WTC11 (cell line): Measurements from ENCODE around the gene ZNF664. TPM values are rescaled to one million over a fixed set of nuclear protein-coding genes. Genes with fewer than 3 reads are reported as not detected.

ENCODE experiments used
- ATAC-seq: fragments of 200-7000 bp; cut with Tn5 transposase; 2 replicates; pipeline ENCODE4 v1.10.0; 2021; ENCODE audit warnings: mild to moderate bottlenecking, moderate library complexity
- CTCF ChIA-PET: fragments of 300-600 bp; sonication (Branson Sonifier 250); formaldehyde crosslinking; loops from one replicate; lab custom pipeline; 2021; ENCODE audit warnings: antibody characterized with exemption; lab: Charles Lee
- POLR2A ChIA-PET: fragments of 350-600 bp; sonication (Branson Sonifier 250); formaldehyde crosslinking; loops from one replicate; lab custom pipeline; 2021; ENCODE audit warnings: antibody characterized with exemption; lab: Charles Lee
- DNase-seq: peaks from one replicate; pipeline ENCODE4 v3.0.0; 2021; ENCODE audit warnings: low spot score
- H3K27ac Mint-ChIP-seq: 2 replicates; pipeline ENCODE4 v1.8.0; 2021; ENCODE audit warnings: mixed read lengths
- H3K27me3 Mint-ChIP-seq: 2 replicates; pipeline ENCODE4 v1.8.0; 2021; ENCODE audit warnings: low read depth, mild to moderate bottlenecking, moderate library complexity, mixed read lengths
- H3K36me3 Mint-ChIP-seq: 2 replicates; pipeline ENCODE4 v1.8.0; 2021; ENCODE audit warnings: mixed read lengths
- H3K4me1 Mint-ChIP-seq: 2 replicates; pipeline ENCODE4 v1.8.0; 2022; ENCODE audit warnings: mixed read lengths
- H3K4me3 Mint-ChIP-seq: 2 replicates; pipeline ENCODE4 v1.8.0; 2021; ENCODE audit warnings: mild to moderate bottlenecking, moderate library complexity, mixed read lengths
- H3K9me3 Mint-ChIP-seq: 2 replicates; pipeline ENCODE4 v1.8.0; 2021; ENCODE audit warnings: mixed read lengths
- CREM ChIP-seq: sonication (generic); formaldehyde crosslinking; IDR thresholded peaks from 2 replicates; pipeline ENCODE4 v1.8.1; 2022; ENCODE audit warnings: mild to moderate bottlenecking, missing genetic modification reagents, moderate library complexity
- NFE2L1 ChIP-seq: sonication (generic); formaldehyde crosslinking; IDR thresholded peaks from 2 replicates; pipeline ENCODE4 v1.8.1; 2023; ENCODE audit warnings: missing genetic modification reagents
- OVOL2 ChIP-seq: fragments of 250-450 bp; sonication (Bioruptor Pico); IDR thresholded peaks from 2 replicates; pipeline ENCODE4 v1.9.0; 2021; ENCODE audit warnings: mild to moderate bottlenecking, borderline replicate concordance
- TCF7 ChIP-seq: sonication (generic); formaldehyde crosslinking; IDR thresholded peaks from 2 replicates; pipeline ENCODE4 v1.8.0; 2022; ENCODE audit warnings: mild to moderate bottlenecking, low read depth, missing genetic modification reagents, moderate library complexity
- USF1 ChIP-seq: sonication (generic); formaldehyde crosslinking; IDR thresholded peaks from 2 replicates; pipeline ENCODE4 v1.8.0; 2022; ENCODE audit warnings: mild to moderate bottlenecking, missing genetic modification reagents
- ZBTB21 ChIP-seq: sonication (generic); formaldehyde crosslinking; IDR thresholded peaks from 2 replicates; pipeline ENCODE4 v1.8.1; 2023; ENCODE audit warnings: mild to moderate bottlenecking, missing genetic modification reagents, borderline replicate concordance
- ZBTB43 ChIP-seq: sonication (generic); formaldehyde crosslinking; IDR thresholded peaks from 2 replicates; pipeline ENCODE4 v1.8.1; 2023; ENCODE audit warnings: mild to moderate bottlenecking, missing genetic modification reagents
- ZNF138 ChIP-seq: sonication (generic); formaldehyde crosslinking; conservative IDR thresholded peaks from 2 replicates; pipeline ENCODE4 v1.8.1; 2022; ENCODE audit warnings: mild to moderate bottlenecking, moderate library complexity, missing genetic modification reagents
- ZNF232 ChIP-seq: sonication (generic); formaldehyde crosslinking; IDR thresholded peaks from 2 replicates; pipeline ENCODE4 v1.8.0; 2022; ENCODE audit warnings: mild to moderate bottlenecking, missing genetic modification reagents
- ZNF416 ChIP-seq: fragments of 250-450 bp; sonication (Bioruptor Pico); IDR thresholded peaks from 2 replicates; pipeline ENCODE4 v1.9.0; 2021; ENCODE audit warnings: mild to moderate bottlenecking, inconsistent platforms
- total RNA-seq: library from RNA; stranded (reverse); gene quantifications from 3 replicates; pipeline ENCODE4 v1.2.3, GENCODE V29; 2021
- TF ChIP-seq, protein P1 (sequence below): sonication (generic); formaldehyde crosslinking; IDR thresholded peaks from 2 replicates; pipeline ENCODE4 v1.8.0; 2022; ENCODE audit warnings: mild to moderate bottlenecking, missing genetic modification reagents
- TF ChIP-seq, protein P2 (sequence below): fragments of 250-450 bp; sonication (Bioruptor Pico); IDR thresholded peaks from 2 replicates; pipeline ENCODE4 v1.8.0; 2021; ENCODE audit warnings: mild to moderate bottlenecking
- TF ChIP-seq, protein P3 (sequence below): fragments of 250-450 bp; sonication (Bioruptor Pico); conservative IDR thresholded peaks from 2 replicates; pipeline ENCODE4 v1.9.0; 2021; ENCODE audit warnings: mild to moderate bottlenecking
- TF ChIP-seq, protein P4 (sequence below): sonication (generic); formaldehyde crosslinking; IDR thresholded peaks from 2 replicates; pipeline ENCODE4 v1.8.0; 2022; ENCODE audit warnings: mild to moderate bottlenecking, missing genetic modification reagents
- TF ChIP-seq, protein P5 (sequence below): sonication (generic); formaldehyde crosslinking; conservative IDR thresholded peaks from 2 replicates; pipeline ENCODE4 v1.8.1; 2022; ENCODE audit warnings: mild to moderate bottlenecking, missing genetic modification reagents
- TF ChIP-seq, protein P6 (sequence below): sonication (generic); formaldehyde crosslinking; IDR thresholded peaks from 2 replicates; pipeline ENCODE4 v1.8.0; 2023; ENCODE audit warnings: missing genetic modification reagents, mild to moderate bottlenecking, borderline replicate concordance

ZNF664 gene
- total RNA-seq, 1 experiment from 2014 or later: 61.7 TPM

- ATAC-seq (no peak), DNase-seq (no peak)
- ChIA-PET POLR2A (no interaction called here), CTCF (interaction anchor here (1.1 to 1.5 kb wide), 2 partner anchors 14 to 279 kb away, joined by 3 to 5 read pairs; no protein-coding TSS in a partner anchor)
- H3K36me3 Mint-ChIP-seq: 0 out of 2 replicates have a peak, but pooled peaks cover 2% of the 10 kb centered on the region
- peaks cover 6% of the 10 kb centered on the region for H3K9me3 Mint-ChIP-seq
- H3K4me1 Mint-ChIP-seq: peaks cover 24% of the 10 kb centered on the region
- peaks cover 3% of the 10 kb centered on the region; the same call in 1 of the 2 replicates for H3K27me3 Mint-ChIP-seq
- H3K4me3 Mint-ChIP-seq: no peak overlapping the region
- no peak overlapping the region for H3K27ac Mint-ChIP-seq
- TF ChIP-seq USF1 (CRISPR knock-in tag): no peak
- no peak for TF ChIP-seq NFE2L1 (CRISPR knock-in tag)
- TF ChIP-seq, protein P1, sequence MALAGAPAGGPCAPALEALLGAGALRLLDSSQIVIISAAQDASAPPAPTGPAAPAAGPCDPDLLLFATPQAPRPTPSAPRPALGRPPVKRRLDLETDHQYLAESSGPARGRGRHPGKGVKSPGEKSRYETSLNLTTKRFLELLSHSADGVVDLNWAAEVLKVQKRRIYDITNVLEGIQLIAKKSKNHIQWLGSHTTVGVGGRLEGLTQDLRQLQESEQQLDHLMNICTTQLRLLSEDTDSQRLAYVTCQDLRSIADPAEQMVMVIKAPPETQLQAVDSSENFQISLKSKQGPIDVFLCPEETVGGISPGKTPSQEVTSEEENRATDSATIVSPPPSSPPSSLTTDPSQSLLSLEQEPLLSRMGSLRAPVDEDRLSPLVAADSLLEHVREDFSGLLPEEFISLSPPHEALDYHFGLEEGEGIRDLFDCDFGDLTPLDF (CRISPR knock-in tag): no peak
- no peak for TF ChIP-seq ZNF138 (CRISPR knock-in tag)
- TF ChIP-seq, protein P2, sequence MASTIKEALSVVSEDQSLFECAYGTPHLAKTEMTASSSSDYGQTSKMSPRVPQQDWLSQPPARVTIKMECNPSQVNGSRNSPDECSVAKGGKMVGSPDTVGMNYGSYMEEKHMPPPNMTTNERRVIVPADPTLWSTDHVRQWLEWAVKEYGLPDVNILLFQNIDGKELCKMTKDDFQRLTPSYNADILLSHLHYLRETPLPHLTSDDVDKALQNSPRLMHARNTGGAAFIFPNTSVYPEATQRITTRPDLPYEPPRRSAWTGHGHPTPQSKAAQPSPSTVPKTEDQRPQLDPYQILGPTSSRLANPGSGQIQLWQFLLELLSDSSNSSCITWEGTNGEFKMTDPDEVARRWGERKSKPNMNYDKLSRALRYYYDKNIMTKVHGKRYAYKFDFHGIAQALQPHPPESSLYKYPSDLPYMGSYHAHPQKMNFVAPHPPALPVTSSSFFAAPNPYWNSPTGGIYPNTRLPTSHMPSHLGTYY (CRISPR knock-in tag): no peak
- no peak for TF ChIP-seq CREM (CRISPR knock-in tag)
- TF ChIP-seq, protein P3, sequence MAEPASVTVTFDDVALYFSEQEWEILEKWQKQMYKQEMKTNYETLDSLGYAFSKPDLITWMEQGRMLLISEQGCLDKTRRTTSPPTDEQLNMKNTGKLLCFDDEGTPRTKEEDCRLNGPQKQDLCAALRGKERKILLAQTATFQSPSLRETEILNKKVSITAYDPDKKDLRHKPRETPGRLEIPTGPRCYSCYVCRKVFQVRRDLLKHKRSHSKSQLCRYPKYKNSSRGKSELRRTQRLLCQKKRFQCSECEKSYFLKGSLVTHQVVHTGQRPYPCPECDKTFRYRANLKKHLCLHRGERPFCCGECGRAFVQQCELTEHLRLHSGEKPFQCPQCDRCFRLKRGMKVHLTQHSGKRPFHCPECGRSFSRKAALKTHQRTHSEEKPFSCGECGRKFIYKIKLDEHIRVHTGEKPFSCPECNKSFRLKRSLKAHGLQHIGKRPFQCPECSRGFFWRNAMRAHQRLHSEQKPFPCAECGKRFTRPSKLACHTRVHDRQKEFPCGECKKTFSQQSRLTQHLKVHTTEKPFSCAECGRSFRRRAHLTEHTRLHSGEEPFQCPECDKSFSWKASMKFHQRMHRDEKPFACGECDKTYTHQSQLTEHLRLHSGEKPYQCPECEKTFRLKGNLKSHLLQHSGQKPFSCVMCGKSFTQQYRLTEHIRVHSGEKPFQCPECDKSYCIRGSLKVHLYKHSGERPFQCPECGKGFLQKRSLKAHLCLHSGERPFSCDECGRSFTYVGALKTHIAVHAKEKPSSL: no peak
- TF ChIP-seq, protein P4, sequence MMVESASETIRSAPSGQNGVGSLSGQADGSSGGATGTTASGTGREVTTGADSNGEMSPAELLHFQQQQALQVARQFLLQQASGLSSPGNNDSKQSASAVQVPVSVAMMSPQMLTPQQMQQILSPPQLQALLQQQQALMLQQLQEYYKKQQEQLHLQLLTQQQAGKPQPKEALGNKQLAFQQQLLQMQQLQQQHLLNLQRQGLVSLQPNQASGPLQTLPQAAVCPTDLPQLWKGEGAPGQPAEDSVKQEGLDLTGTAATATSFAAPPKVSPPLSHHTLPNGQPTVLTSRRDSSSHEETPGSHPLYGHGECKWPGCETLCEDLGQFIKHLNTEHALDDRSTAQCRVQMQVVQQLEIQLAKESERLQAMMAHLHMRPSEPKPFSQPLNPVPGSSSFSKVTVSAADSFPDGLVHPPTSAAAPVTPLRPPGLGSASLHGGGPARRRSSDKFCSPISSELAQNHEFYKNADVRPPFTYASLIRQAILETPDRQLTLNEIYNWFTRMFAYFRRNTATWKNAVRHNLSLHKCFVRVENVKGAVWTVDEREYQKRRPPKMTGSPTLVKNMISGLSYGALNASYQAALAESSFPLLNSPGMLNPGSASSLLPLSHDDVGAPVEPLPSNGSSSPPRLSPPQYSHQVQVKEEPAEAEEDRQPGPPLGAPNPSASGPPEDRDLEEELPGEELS (CRISPR knock-in tag): no peak
- TF ChIP-seq, protein P5, sequence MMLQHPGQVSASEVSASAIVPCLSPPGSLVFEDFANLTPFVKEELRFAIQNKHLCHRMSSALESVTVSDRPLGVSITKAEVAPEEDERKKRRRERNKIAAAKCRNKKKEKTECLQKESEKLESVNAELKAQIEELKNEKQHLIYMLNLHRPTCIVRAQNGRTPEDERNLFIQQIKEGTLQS (CRISPR knock-in tag): no peak
- TF ChIP-seq TCF7 (CRISPR knock-in tag): no peak
- TF ChIP-seq ZBTB21 (CRISPR knock-in tag): no peak
- no peak for TF ChIP-seq ZNF232 (CRISPR knock-in tag)
- TF ChIP-seq OVOL2 (CRISPR knock-in tag): no peak
- no peak for TF ChIP-seq ZNF416 (CRISPR knock-in tag)
Observed at GRCh38 chr12:124039276-124039675, 66.3 kb downstream of the ZNF664 start.

GRCh38 chr12:124040291-124040690 lies 67.3 kb downstream of the ZNF664 start:
- CTCF ChIA-PET: interaction anchor here (1.9 kb wide), 1 partner anchor 8 kb away, joined by 12 read pairs; no protein-coding TSS in a partner anchor
- H3K27ac Mint-ChIP-seq: no peak overlapping the region
- H3K4me1 Mint-ChIP-seq: peaks cover 33% of the 10 kb centered on the region
- H3K4me3 Mint-ChIP-seq: no peak overlapping the region
- 0 out of 2 replicates have a peak, but pooled peaks cover 2% of the 10 kb centered on the region for H3K36me3 Mint-ChIP-seq
- no peak for DNase-seq
- H3K9me3 Mint-ChIP-seq: peaks cover 6% of the 10 kb centered on the region
- H3K27me3 Mint-ChIP-seq: peaks cover 3% of the 10 kb centered on the region; the same call in 1 of the 2 replicates
- POLR2A ChIA-PET: interaction anchor here (0.7 kb wide), 1 partner anchor 286 kb away, joined by 4 read pairs; no protein-coding TSS in a partner anchor
- no peak for ATAC-seq
- TF ChIP-seq, protein P6, sequence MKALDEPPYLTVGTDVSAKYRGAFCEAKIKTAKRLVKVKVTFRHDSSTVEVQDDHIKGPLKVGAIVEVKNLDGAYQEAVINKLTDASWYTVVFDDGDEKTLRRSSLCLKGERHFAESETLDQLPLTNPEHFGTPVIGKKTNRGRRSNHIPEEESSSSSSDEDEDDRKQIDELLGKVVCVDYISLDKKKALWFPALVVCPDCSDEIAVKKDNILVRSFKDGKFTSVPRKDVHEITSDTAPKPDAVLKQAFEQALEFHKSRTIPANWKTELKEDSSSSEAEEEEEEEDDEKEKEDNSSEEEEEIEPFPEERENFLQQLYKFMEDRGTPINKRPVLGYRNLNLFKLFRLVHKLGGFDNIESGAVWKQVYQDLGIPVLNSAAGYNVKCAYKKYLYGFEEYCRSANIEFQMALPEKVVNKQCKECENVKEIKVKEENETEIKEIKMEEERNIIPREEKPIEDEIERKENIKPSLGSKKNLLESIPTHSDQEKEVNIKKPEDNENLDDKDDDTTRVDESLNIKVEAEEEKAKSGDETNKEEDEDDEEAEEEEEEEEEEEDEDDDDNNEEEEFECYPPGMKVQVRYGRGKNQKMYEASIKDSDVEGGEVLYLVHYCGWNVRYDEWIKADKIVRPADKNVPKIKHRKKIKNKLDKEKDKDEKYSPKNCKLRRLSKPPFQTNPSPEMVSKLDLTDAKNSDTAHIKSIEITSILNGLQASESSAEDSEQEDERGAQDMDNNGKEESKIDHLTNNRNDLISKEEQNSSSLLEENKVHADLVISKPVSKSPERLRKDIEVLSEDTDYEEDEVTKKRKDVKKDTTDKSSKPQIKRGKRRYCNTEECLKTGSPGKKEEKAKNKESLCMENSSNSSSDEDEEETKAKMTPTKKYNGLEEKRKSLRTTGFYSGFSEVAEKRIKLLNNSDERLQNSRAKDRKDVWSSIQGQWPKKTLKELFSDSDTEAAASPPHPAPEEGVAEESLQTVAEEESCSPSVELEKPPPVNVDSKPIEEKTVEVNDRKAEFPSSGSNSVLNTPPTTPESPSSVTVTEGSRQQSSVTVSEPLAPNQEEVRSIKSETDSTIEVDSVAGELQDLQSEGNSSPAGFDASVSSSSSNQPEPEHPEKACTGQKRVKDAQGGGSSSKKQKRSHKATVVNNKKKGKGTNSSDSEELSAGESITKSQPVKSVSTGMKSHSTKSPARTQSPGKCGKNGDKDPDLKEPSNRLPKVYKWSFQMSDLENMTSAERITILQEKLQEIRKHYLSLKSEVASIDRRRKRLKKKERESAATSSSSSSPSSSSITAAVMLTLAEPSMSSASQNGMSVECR (CRISPR knock-in tag): no peak
- TF ChIP-seq, protein P2 (CRISPR knock-in tag): no peak
- TF ChIP-seq, protein P3: no peak
- no peak for TF ChIP-seq ZBTB43 (CRISPR knock-in tag)
